ENCODE measurements around the gene AGXT.

AGXT gene

DNA sequence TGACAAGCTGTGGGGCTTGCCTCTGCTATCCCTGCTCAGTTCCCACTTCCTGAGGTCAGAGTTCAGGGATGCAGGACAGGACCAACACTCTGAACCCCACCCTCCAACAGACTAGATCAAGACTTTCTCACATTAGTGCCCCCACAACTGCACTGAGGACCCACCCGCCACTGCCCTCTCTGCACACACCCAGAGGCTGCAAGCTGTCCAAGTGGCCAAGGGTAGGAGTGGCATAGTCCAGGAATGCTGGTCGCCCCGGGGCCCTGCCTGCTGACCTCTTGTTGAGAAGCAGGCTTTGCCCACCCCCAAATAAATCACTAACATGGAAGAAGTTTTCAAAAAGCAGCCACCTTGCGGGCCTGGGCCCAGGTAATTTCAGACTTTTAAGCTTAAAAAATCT is 43.1 kb upstream of the AGXT start:
- TF ChIP-seq EZH2phosphoT487 (IDR thresholded peaks at IDR 0.05; ENCODE audit: low read depth) (no peak), CTCF (IDR thresholded peaks at IDR 0.05; ENCODE audit: low read depth, low read length) (no peak)
- Histone ChIP-seq H3K27me3 (ENCODE audit: low read depth, low read length) (0 out of 2 replicates have a peak, but pooled peaks cover 5% of the 10 kb centered on the region), H4K20me1 (ENCODE audit: insufficient read depth, low read length) (no peaks in the 10 kb centered on the region), H3K9ac (ENCODE audit: low read length) (no peak overlapping the region), H3K4me1 (ENCODE audit: low read length) (no peaks in the 10 kb centered on the region), H3K27ac (ENCODE audit: low read length) (no peak overlapping the region), H3K36me3 (replicated peaks; ENCODE audit: low read depth, low read length) (no peaks in the 10 kb centered on the region), H3K4me2 (ENCODE audit: low read length) (no peak overlapping the region), H3K79me2 (ENCODE audit: low read length) (no peaks in the 10 kb centered on the region), H3K4me3 (ENCODE audit: low read length) (no peak overlapping the region), H2AFZ (ENCODE audit: low read depth, low read length) (no peak overlapping the region), H3K9me3 (ENCODE audit: insufficient read depth, low read length) (no peaks in the 10 kb centered on the region)

- no peak overlapping the region for H3K9ac ChIP-seq (ENCODE audit: low read length)
- no peaks in the 10 kb centered on the region for H4K20me1 ChIP-seq (ENCODE audit: insufficient read depth, low read length)
- TF ChIP-seq EZH2phosphoT487 (IDR thresholded peaks at IDR 0.05; ENCODE audit: low read depth) = no peak
- no peak for TF ChIP-seq CTCF (IDR thresholded peaks at IDR 0.05; ENCODE audit: low read depth, low read length)
- H3K4me3 ChIP-seq (ENCODE audit: low read length) = no peak overlapping the region
- H3K4me2 ChIP-seq (ENCODE audit: low read length) = no peak overlapping the region
- H3K9me3 ChIP-seq (ENCODE audit: insufficient read depth, low read length) = no peaks in the 10 kb centered on the region
- H2AFZ ChIP-seq (ENCODE audit: low read depth, low read length) = no peak overlapping the region
- no peaks in the 10 kb centered on the region for H3K4me1 ChIP-seq (ENCODE audit: low read length)
- H3K27ac ChIP-seq (ENCODE audit: low read length) = no peak overlapping the region
- no peaks in the 10 kb centered on the region for H3K36me3 ChIP-seq (replicated peaks; ENCODE audit: low read depth, low read length)
- 0 out of 2 replicates have a peak, but pooled peaks cover 3% of the 10 kb centered on the region for H3K27me3 ChIP-seq (ENCODE audit: low read depth, low read length)
- no peaks in the 10 kb centered on the region for H3K79me2 ChIP-seq (ENCODE audit: low read length)
These were observed 36.9 kb upstream of the AGXT start for GRCh38 chr2:240831594-240832204.

- H3K27me3 ChIP-seq (ENCODE audit: low read depth, low read length) = no peaks in the 10 kb centered on the region
- no peaks in the 10 kb centered on the region for H3K9me3 ChIP-seq (ENCODE audit: insufficient read depth, low read length)
- no peak overlapping the region for H3K9ac ChIP-seq (ENCODE audit: low read length)
- no peak overlapping the region for H3K4me2 ChIP-seq (ENCODE audit: low read length)
- no peak overlapping the region for H3K4me3 ChIP-seq (ENCODE audit: low read length)
- H3K4me1 ChIP-seq (ENCODE audit: low read length) = no peaks in the 10 kb centered on the region
- H2AFZ ChIP-seq (ENCODE audit: low read depth, low read length) = no peak overlapping the region
- no peaks in the 10 kb centered on the region for H3K36me3 ChIP-seq (replicated peaks; ENCODE audit: low read depth, low read length)
- H3K27ac ChIP-seq (ENCODE audit: low read length) = no peak overlapping the region
- no peak for TF ChIP-seq EZH2phosphoT487 (IDR thresholded peaks at IDR 0.05; ENCODE audit: low read depth)
- no peak for TF ChIP-seq CTCF (IDR thresholded peaks at IDR 0.05; ENCODE audit: low read depth, low read length)
- no peaks in the 10 kb centered on the region for H4K20me1 ChIP-seq (ENCODE audit: insufficient read depth, low read length)
- no peaks in the 10 kb centered on the region for H3K79me2 ChIP-seq (ENCODE audit: low read length)
These were observed 36.4 kb upstream of the AGXT start for GRCh38 chr2:240832205-240832727.

DNA sequence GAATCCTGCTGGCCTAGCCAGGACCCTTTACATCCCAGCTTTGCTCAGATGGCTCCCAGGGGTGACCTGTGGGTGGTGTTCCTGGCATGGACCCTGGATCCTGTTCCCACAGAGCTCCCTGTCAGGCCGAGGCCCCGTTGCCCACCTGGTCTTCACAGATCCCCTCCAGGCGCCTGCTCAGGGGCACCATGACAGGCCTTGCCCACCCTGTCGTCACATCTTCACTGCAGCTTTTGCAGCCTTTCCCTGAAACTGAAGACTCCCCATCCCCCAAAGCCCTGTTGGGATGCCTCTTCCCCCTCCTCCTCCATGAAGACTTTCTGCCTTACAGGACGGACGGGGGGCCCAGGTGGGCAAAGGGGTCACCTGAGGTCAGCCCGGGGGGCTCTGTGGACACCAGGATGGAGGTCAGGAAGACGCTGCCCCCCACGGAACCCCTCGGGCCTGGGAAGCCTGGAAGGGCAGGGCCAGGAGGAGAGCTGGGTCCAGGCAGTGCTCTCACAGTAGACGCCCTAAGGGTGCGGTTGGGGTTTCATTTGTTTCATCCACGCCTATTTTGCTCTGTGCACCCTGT is 35.6 kb upstream of the AGXT start:
- Histone ChIP-seq H3K36me3 (replicated peaks; ENCODE audit: low read depth, low read length) (no peaks in the 10 kb centered on the region), H3K4me2 (ENCODE audit: low read length) (no peak overlapping the region), H3K27ac (ENCODE audit: low read length) (no peak overlapping the region), H3K79me2 (ENCODE audit: low read length) (no peaks in the 10 kb centered on the region), H3K27me3 (ENCODE audit: low read depth, low read length) (peaks cover 5% of the 10 kb centered on the region; the same call in 1 of the 2 replicates), H3K9ac (ENCODE audit: low read length) (no peak overlapping the region), H3K4me3 (ENCODE audit: low read length) (no peak overlapping the region), H3K4me1 (ENCODE audit: low read length) (no peaks in the 10 kb centered on the region), H3K9me3 (ENCODE audit: insufficient read depth, low read length) (no peaks in the 10 kb centered on the region), H4K20me1 (ENCODE audit: insufficient read depth, low read length) (no peaks in the 10 kb centered on the region), H2AFZ (ENCODE audit: low read depth, low read length) (no peak overlapping the region)
- TF ChIP-seq CTCF (IDR thresholded peaks at IDR 0.05; ENCODE audit: low read depth, low read length) (no peak), EZH2phosphoT487 (IDR thresholded peaks at IDR 0.05; ENCODE audit: low read depth) (no peak)
